ENCODE data around the gene SMYD1. TPM values are rescaled to one million over a fixed set of nuclear protein-coding genes. Genes with fewer than 3 reads are reported as not detected.

Gene SMYD1
- total RNA-seq, 3 donors from 2014 or later (not counting 1 experiment from before 2014, with no cell fraction given) = not detected

GRCh38 chr2:88148929-88149438, 81.4 kb downstream of the SMYD1 start:
- Histone ChIP-seq H3K9me3 (ENCODE audit: control insufficient read depth, insufficient read depth, low read length) (peaks cover 9% of the 10 kb centered on the region), H3K4me1 (ENCODE audit: control insufficient read depth, insufficient read depth, low read length) (no peaks in the 10 kb centered on the region), H3K36me3 (ENCODE audit: control insufficient read depth, insufficient read depth, low read length) (no peaks in the 10 kb centered on the region), H3K27ac (ENCODE audit: low read length) (no peak overlapping the region), H3K27me3 (ENCODE audit: control insufficient read depth, insufficient read depth, low read length) (no peaks in the 10 kb centered on the region), H3K4me3 (ENCODE audit: low read length) (no peak overlapping the region)
- intact Hi-C loops (cut with micrococcal nuclease) = no loop called here
- Mint-ChIP-seq H3K27ac (no peak overlapping the region), H3K9me3 (peaks cover 8 to 11% of the 10 kb centered on the region in 2 donors), H3K36me3 (peaks cover 25% of the 10 kb centered on the region), H3K4me1 (no peaks in the 10 kb centered on the region), H3K27me3 (ENCODE audit: low read depth in 2 of 2) (peaks cover 17 to 29% of the 10 kb centered on the region in 2 donors), H3K4me3 (no peak overlapping the region)
- ATAC-seq (no peak), DNase-seq (no peak)
- TF ChIP-seq, protein P1, sequence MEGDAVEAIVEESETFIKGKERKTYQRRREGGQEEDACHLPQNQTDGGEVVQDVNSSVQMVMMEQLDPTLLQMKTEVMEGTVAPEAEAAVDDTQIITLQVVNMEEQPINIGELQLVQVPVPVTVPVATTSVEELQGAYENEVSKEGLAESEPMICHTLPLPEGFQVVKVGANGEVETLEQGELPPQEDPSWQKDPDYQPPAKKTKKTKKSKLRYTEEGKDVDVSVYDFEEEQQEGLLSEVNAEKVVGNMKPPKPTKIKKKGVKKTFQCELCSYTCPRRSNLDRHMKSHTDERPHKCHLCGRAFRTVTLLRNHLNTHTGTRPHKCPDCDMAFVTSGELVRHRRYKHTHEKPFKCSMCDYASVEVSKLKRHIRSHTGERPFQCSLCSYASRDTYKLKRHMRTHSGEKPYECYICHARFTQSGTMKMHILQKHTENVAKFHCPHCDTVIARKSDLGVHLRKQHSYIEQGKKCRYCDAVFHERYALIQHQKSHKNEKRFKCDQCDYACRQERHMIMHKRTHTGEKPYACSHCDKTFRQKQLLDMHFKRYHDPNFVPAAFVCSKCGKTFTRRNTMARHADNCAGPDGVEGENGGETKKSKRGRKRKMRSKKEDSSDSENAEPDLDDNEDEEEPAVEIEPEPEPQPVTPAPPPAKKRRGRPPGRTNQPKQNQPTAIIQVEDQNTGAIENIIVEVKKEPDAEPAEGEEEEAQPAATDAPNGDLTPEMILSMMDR (IDR thresholded peaks at IDR 0.05) = no peak

DNA sequence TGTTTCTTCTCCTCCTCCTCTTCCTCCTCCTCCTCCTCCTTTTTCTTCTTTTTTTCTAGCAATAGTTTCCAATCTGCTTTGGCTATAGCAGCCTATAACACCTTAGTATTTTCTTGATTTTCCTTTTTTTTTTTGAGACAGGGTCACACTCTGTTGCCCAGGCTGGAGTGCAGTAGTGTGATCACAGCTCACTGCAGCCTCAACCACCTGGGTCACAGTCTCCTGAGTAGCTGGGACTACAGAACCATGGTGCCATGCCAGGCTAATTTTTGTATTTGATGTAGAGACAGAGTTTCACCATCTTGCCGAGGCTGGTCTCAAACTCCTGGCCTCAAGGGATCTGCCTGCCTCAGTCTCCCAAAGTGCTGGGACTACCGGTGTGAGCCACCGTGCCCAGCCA, 91.9 kb downstream of the SMYD1 start:
- Histone ChIP-seq H3K9me3 (ENCODE audit: control insufficient read depth, insufficient read depth, low read length) (no peaks in the 10 kb centered on the region), H3K27me3 (ENCODE audit: control insufficient read depth, insufficient read depth, low read length) (no peaks in the 10 kb centered on the region), H3K4me3 (ENCODE audit: low read length) (no peak overlapping the region), H3K27ac (ENCODE audit: low read length) (no peak overlapping the region), H3K4me1 (ENCODE audit: control insufficient read depth, insufficient read depth, low read length) (no peaks in the 10 kb centered on the region), H3K36me3 (ENCODE audit: control insufficient read depth, insufficient read depth, low read length) (no peaks in the 10 kb centered on the region)
- Mint-ChIP-seq H3K4me1 (no peaks in the 10 kb centered on the region), H3K36me3 (no peaks in the 10 kb centered on the region), H3K9me3 (no peaks in the 10 kb centered on the region), H3K27ac (no peak overlapping the region), H3K27me3 (ENCODE audit: low read depth in 2 of 2) (peaks cover 8 to 16% of the 10 kb centered on the region in 2 donors), H3K4me3 (no peak overlapping the region)
- no peak for ATAC-seq
- 67% methylated on average over 3 of the region's 3 CpGs for WGBS (ENCODE audit: insufficient coverage)
- intact Hi-C loops (cut with micrococcal nuclease) = no loop called here
- no peak for DNase-seq
- TF ChIP-seq, protein P1 (IDR thresholded peaks at IDR 0.05) = no peak

- Mint-ChIP-seq H3K36me3 (no peaks in the 10 kb centered on the region), H3K27me3 (ENCODE audit: low read depth in 2 of 2) (peaks cover 4 to 16% of the 10 kb centered on the region in 2 donors), H3K9me3 (no peaks in the 10 kb centered on the region), H3K4me3 (no peak overlapping the region), H3K4me1 (no peaks in the 10 kb centered on the region), H3K27ac (no peak overlapping the region)
- no peaks in the 10 kb centered on the region for H3K27me3 ChIP-seq (ENCODE audit: control insufficient read depth, insufficient read depth, low read length)
- TF ChIP-seq, protein P1 (IDR thresholded peaks at IDR 0.05) = peak; percentile 87
- DNase-seq (peak in 1 of 2 donors; percentile 79), ATAC-seq (peak; percentile 66 to 76 (median 73))
- H3K27ac ChIP-seq (ENCODE audit: low read length) = no peak overlapping the region
- H3K36me3 ChIP-seq (ENCODE audit: control insufficient read depth, insufficient read depth, low read length) = no peaks in the 10 kb centered on the region
- no peaks in the 10 kb centered on the region for H3K4me1 ChIP-seq (ENCODE audit: control insufficient read depth, insufficient read depth, low read length)
- WGBS (ENCODE audit: insufficient coverage) = 24% methylated on average over 5 of the region's 5 CpGs
- no peak overlapping the region for H3K4me3 ChIP-seq (ENCODE audit: low read length)
- intact Hi-C loops (cut with micrococcal nuclease) = loop anchor here (1.0 kb wide), 1 partner anchor 100 kb away; no protein-coding TSS in a partner anchor
- H3K9me3 ChIP-seq (ENCODE audit: control insufficient read depth, insufficient read depth, low read length) = no peaks in the 10 kb centered on the region
These were observed 92.4 kb downstream of the SMYD1 start for GRCh38 chr2:88159955-88160415.

GRCh38 chr2:88160517-88160916, 92.9 kb downstream of the SMYD1 start:
- no peaks in the 10 kb centered on the region for H3K9me3 ChIP-seq (ENCODE audit: control insufficient read depth, insufficient read depth, low read length)
- no peak for ATAC-seq
- H3K27ac ChIP-seq (ENCODE audit: low read length) = no peak overlapping the region
- Mint-ChIP-seq H3K27me3 (ENCODE audit: low read depth in 2 of 2) (peaks cover 4 to 16% of the 10 kb centered on the region in 2 donors), H3K9me3 (no peaks in the 10 kb centered on the region), H3K36me3 (no peaks in the 10 kb centered on the region), H3K4me1 (no peaks in the 10 kb centered on the region), H3K4me3 (no peak overlapping the region), H3K27ac (no peak overlapping the region)
- WGBS (ENCODE audit: insufficient coverage) = 88% methylated on average over 7 of the region's 7 CpGs
- no peaks in the 10 kb centered on the region for H3K27me3 ChIP-seq (ENCODE audit: control insufficient read depth, insufficient read depth, low read length)
- H3K4me1 ChIP-seq (ENCODE audit: control insufficient read depth, insufficient read depth, low read length) = no peaks in the 10 kb centered on the region
- intact Hi-C loops (cut with micrococcal nuclease) = loop anchor here (1.0 kb wide), 1 partner anchor 100 kb away; no protein-coding TSS in a partner anchor
- H3K4me3 ChIP-seq (ENCODE audit: low read length) = no peak overlapping the region
- no peaks in the 10 kb centered on the region for H3K36me3 ChIP-seq (ENCODE audit: control insufficient read depth, insufficient read depth, low read length)
- TF ChIP-seq, protein P1 (IDR thresholded peaks at IDR 0.05) = no peak
- no peak for DNase-seq

Data from natural killer cell (primary cell).